ENCODE results near the gene CCAR1. TPM values are rescaled to one million over a fixed set of nuclear protein-coding genes. Genes with fewer than 3 reads are reported as not detected.
"Not testable (repeated sequence)": the region's sequence is repeated elsewhere in the genome, so short reads cannot be mapped to it uniquely, and the experiment has no call there.

Gene CCAR1
- total and polyA plus RNA-seq, 2 experiments from 2014 or later, result 32.4 to 53.2 TPM

- Histone ChIP-seq H3K27me3 (replicated peaks; ENCODE audit: insufficient read depth) (no peaks in the 10 kb centered on the region), H3K9me3 (ENCODE audit: low read depth) (no peaks in the 10 kb centered on the region), H3K4me2 (ENCODE audit: unreplicated experiment) (no peak overlapping the region), H2AFZ (no peak overlapping the region), H3K9ac (no peak overlapping the region), H3K79me2 (ENCODE audit: insufficient read depth) (no peaks in the 10 kb centered on the region), H3F3A (ENCODE audit: insufficient read depth) (no peaks in the 10 kb centered on the region; the same call in 1 of the 2 replicates), H4K20me1 (ENCODE audit: insufficient read depth) (no peaks in the 10 kb centered on the region), H3K4me3 (no peak overlapping the region), H3K27ac (no peak overlapping the region), H3K9me2 (ENCODE audit: insufficient read depth) (no peaks in the 10 kb centered on the region), H3K4me1 (ENCODE audit: insufficient read depth) (peaks cover 12% of the 10 kb centered on the region), H3K36me3 (ENCODE audit: low read depth) (peaks cover 19% of the 10 kb centered on the region)
- 69 to 70% methylated on average over 3 of the region's 3 CpGs for WGBS, 2 experiments (ENCODE audit: low coverage in 1 of 2, low lambda C conversion rate in 2 of 2, missing lambda C conversion rate in 2 of 2)
- TF ChIP-seq EZH2phosphoT487 (IDR thresholded peaks at IDR 0.05; ENCODE audit: insufficient read depth, low read depth) (no peak), EZH2 (IDR thresholded peaks at IDR 0.05; ENCODE audit: insufficient read depth, poor library complexity, severe bottlenecking) (no peak)
- peak; percentile 57 for DNase-seq
- in situ Hi-C loops (cut with MboI), result no loop called here
Measured at GRCh38 chr10:68796605-68797004, 75.6 kb downstream of the CCAR1 start.

- Histone ChIP-seq H3K9me2 (ENCODE audit: insufficient read depth) (no peaks in the 10 kb centered on the region), H3K4me2 (ENCODE audit: unreplicated experiment) (no peak overlapping the region), H3K4me3 (no peak overlapping the region), H3K27me3 (replicated peaks; ENCODE audit: insufficient read depth) (no peaks in the 10 kb centered on the region), H3K4me1 (ENCODE audit: insufficient read depth) (peaks cover 12% of the 10 kb centered on the region), H2AFZ (no peak overlapping the region), H3K27ac (no peak overlapping the region), H3K9ac (no peak overlapping the region), H3K79me2 (ENCODE audit: insufficient read depth) (no peaks in the 10 kb centered on the region), H4K20me1 (ENCODE audit: insufficient read depth) (no peaks in the 10 kb centered on the region), H3K9me3 (ENCODE audit: low read depth) (no peaks in the 10 kb centered on the region), H3K36me3 (ENCODE audit: low read depth) (no peaks in the 10 kb centered on the region), H3F3A (ENCODE audit: insufficient read depth) (no peaks in the 10 kb centered on the region; the same call in 1 of the 2 replicates)
- no peak for DNase-seq
- WGBS, 2 experiments (ENCODE audit: low coverage in 1 of 2, low lambda C conversion rate in 2 of 2, missing lambda C conversion rate in 2 of 2), result 6 to 12% methylated on average over 2 of the region's 2 CpGs
- no peak for TF ChIP-seq EZH2 (IDR thresholded peaks at IDR 0.05; ENCODE audit: insufficient read depth, poor library complexity, severe bottlenecking)
- TF ChIP-seq EZH2phosphoT487 (IDR thresholded peaks at IDR 0.05; ENCODE audit: insufficient read depth, low read depth), result no peak
- in situ Hi-C loops (cut with MboI), result no loop called here
Measured at GRCh38 chr10:68800211-68800610, 79.2 kb downstream of the CCAR1 start.

GRCh38 chr10:68804692-68805091 lies 83.7 kb downstream of the CCAR1 start:
- WGBS, 2 experiments (ENCODE audit: low coverage in 1 of 2, low lambda C conversion rate in 2 of 2, missing lambda C conversion rate in 2 of 2), result 90 to 100% methylated on average over 1 of the region's 1 CpG
- in situ Hi-C loops (cut with MboI), result no loop called here
- TF ChIP-seq EZH2phosphoT487 (IDR thresholded peaks at IDR 0.05; ENCODE audit: insufficient read depth, low read depth) (no peak), EZH2 (IDR thresholded peaks at IDR 0.05; ENCODE audit: insufficient read depth, poor library complexity, severe bottlenecking) (no peak)

DNA sequence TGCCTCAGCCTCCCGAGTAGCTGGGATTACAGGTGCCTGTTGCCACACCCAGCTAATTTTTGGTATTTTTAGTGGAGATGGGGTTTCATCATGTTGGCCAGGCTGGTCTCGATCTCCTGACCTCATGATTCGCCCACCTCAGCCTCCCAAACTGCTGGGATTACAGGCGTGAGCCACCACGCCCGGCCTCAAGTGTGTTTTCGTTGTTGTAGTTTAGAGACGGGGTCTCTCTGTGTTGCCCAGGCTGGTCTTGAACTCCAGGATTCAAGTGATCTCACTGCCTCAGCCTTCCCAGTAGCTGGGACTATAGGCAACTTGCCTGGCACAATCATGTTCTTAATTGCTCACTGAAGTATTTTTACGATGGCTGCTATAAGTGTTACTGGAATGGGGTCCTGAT lies 89.8 kb downstream of the CCAR1 start:
- H3K4me3 ChIP-seq; H3F3A ChIP-seq (ENCODE audit: insufficient read depth); H3K4me1 ChIP-seq (ENCODE audit: insufficient read depth); H3K27me3 ChIP-seq (replicated peaks; ENCODE audit: insufficient read depth); H3K9ac ChIP-seq; H3K9me2 ChIP-seq (ENCODE audit: insufficient read depth); H3K27ac ChIP-seq; H3K4me2 ChIP-seq (ENCODE audit: unreplicated experiment); H3K36me3 ChIP-seq (ENCODE audit: low read depth); DNase-seq; H3K79me2 ChIP-seq (ENCODE audit: insufficient read depth); H2AFZ ChIP-seq; H3K9me3 ChIP-seq (ENCODE audit: low read depth); H4K20me1 ChIP-seq (ENCODE audit: insufficient read depth); in situ Hi-C loops (cut with MboI): not testable (repeated sequence)
- 70 to 74% methylated on average over 9 of the region's 9 CpGs for WGBS, 2 experiments (ENCODE audit: low coverage in 1 of 2, low lambda C conversion rate in 2 of 2, missing lambda C conversion rate in 2 of 2)

More at GRCh38 chr10:68804692-68805091, 83.7 kb downstream of the CCAR1 start:
- Histone ChIP-seq H3K79me2 (ENCODE audit: insufficient read depth) (no peaks in the 10 kb centered on the region), H3K27me3 (replicated peaks; ENCODE audit: insufficient read depth) (no peaks in the 10 kb centered on the region), H3K36me3 (ENCODE audit: low read depth) (no peaks in the 10 kb centered on the region), H4K20me1 (ENCODE audit: insufficient read depth) (no peaks in the 10 kb centered on the region), H3K4me2 (ENCODE audit: unreplicated experiment) (no peak overlapping the region), H3K9me3 (ENCODE audit: low read depth) (no peaks in the 10 kb centered on the region), H3K27ac (no peak overlapping the region), H3K9ac (no peak overlapping the region), H3K9me2 (ENCODE audit: insufficient read depth) (no peaks in the 10 kb centered on the region), H3F3A (ENCODE audit: insufficient read depth) (no peaks in the 10 kb centered on the region), H3K4me3 (no peak overlapping the region), H2AFZ (no peak overlapping the region), H3K4me1 (ENCODE audit: insufficient read depth) (no peaks in the 10 kb centered on the region)
- DNase-seq, result no peak

All from GM23248 (cell line).